H9 (cell line): ENCODE results near the gene CXCL3. TPM values are rescaled to one million over a fixed set of nuclear protein-coding genes. Genes with fewer than 3 reads are reported as not detected.

Experiments
- DNase-seq: peaks from one replicate; pipeline ENCODE4 v3.0.0-alpha.2; 2017
- H2AFZ ChIP-seq: one replicate; pipeline ENCODE4 v1.6.1; 2013; ENCODE audit warnings: mild to moderate bottlenecking, low read length, control low read depth, moderate library complexity
- H2AK5ac ChIP-seq: 2 replicates; pipeline ENCODE4 v1.6.1; 2013; ENCODE audit warnings: low read length, control low read depth, mixed read lengths; ENCODE audit not compliant: insufficient read length
- H2BK120ac ChIP-seq: one replicate; pipeline ENCODE4 v1.6.1; 2013; ENCODE audit warnings: low read depth, mild to moderate bottlenecking, low read length, control low read depth, inconsistent platforms; ENCODE audit not compliant: poor library complexity, severe bottlenecking
- H2BK12ac ChIP-seq: 2 replicates; pipeline ENCODE4 v1.6.1; 2013; ENCODE audit warnings: low read length, control low read depth, mixed read lengths, low read depth; ENCODE audit not compliant: insufficient read length
- H2BK15ac ChIP-seq: 2 replicates; pipeline ENCODE4 v1.6.1; 2013; ENCODE audit warnings: low read depth, low read length, control low read depth
- H2BK20ac ChIP-seq: one replicate; pipeline ENCODE4 v1.6.1; 2013; ENCODE audit warnings: low read depth, mild to moderate bottlenecking, low read length, control low read depth, inconsistent platforms; ENCODE audit not compliant: poor library complexity, severe bottlenecking
- H2BK5ac ChIP-seq: 2 replicates; pipeline ENCODE4 v1.6.1; 2013; ENCODE audit warnings: low read length, control low read depth, mixed read lengths; ENCODE audit not compliant: insufficient read length
- H3K14ac ChIP-seq: 2 replicates; pipeline ENCODE4 v1.6.1; 2013; ENCODE audit warnings: low read length, control low read depth; ENCODE audit not compliant: insufficient read depth
- H3K18ac ChIP-seq: 2 replicates; pipeline ENCODE4 v1.6.1; 2013; ENCODE audit warnings: low read depth, mild to moderate bottlenecking, mixed read lengths, low read length, control low read depth; ENCODE audit not compliant: insufficient read length
- H3K23ac ChIP-seq: 2 replicates; pipeline ENCODE4 v1.6.1; 2013; ENCODE audit warnings: low read length, control low read depth, mixed read lengths, low read depth; ENCODE audit not compliant: insufficient read length
- H3K23me2 ChIP-seq: 2 replicates; pipeline ENCODE4 v1.6.1; 2013; ENCODE audit warnings: low read depth, mild to moderate bottlenecking, mixed read lengths, low read length, control low read depth; ENCODE audit not compliant: insufficient read length, poor library complexity, severe bottlenecking
- H3K27ac ChIP-seq: 2 replicates; pipeline ENCODE4 v1.5.1; 2013; ENCODE audit warnings: low read length, control low read depth, mixed read lengths, low read depth; ENCODE audit not compliant: insufficient read length
- H3K27me3 ChIP-seq: 2 replicates; pipeline ENCODE4 v1.6.1; 2013; ENCODE audit warnings: low read length, control low read depth, inconsistent platforms; ENCODE audit not compliant: insufficient read depth
- H3K4ac ChIP-seq: 2 replicates; pipeline ENCODE4 v1.6.1; 2013; ENCODE audit warnings: low read depth, mild to moderate bottlenecking, control low read depth, inconsistent platforms, low read length, moderate library complexity
- H3K4me1 ChIP-seq: 2 replicates; pipeline ENCODE4 v1.6.1; 2013; ENCODE audit warnings: low read length, control low read depth, inconsistent platforms; ENCODE audit not compliant: insufficient read depth
- H3K4me2 ChIP-seq: 2 replicates; pipeline ENCODE4 v1.6.1; 2013; ENCODE audit warnings: low read length, control low read depth, mixed read lengths; ENCODE audit not compliant: insufficient read length, insufficient read depth
- H3K56ac ChIP-seq: 2 replicates; pipeline ENCODE4 v1.6.1; 2013; ENCODE audit warnings: low read depth, mild to moderate bottlenecking, mixed read lengths, low read length, control low read depth; ENCODE audit not compliant: insufficient read length
- H3K79me1 ChIP-seq: 2 replicates; pipeline ENCODE4 v1.6.1; 2013; ENCODE audit warnings: low read depth, mild to moderate bottlenecking, moderate library complexity, low read length, control low read depth, inconsistent platforms; ENCODE audit not compliant: insufficient read depth, poor library complexity, severe bottlenecking
- H3K79me2 ChIP-seq: 2 replicates; pipeline ENCODE4 v1.6.1; 2013; ENCODE audit warnings: low read length, control low read depth, inconsistent platforms; ENCODE audit not compliant: insufficient read depth
- H3K9ac ChIP-seq: 2 replicates; pipeline ENCODE4 v1.6.1; 2013; ENCODE audit warnings: low read length, control low read depth, mixed read lengths; ENCODE audit not compliant: insufficient read length; ENCODE audit errors: extremely low read depth
- H3K9me3 ChIP-seq: one replicate; pipeline ENCODE4 v1.6.1; 2013; ENCODE audit warnings: low read depth, low read length, inconsistent platforms; ENCODE audit not compliant: control insufficient read depth
- H3T11ph ChIP-seq: one replicate; pipeline ENCODE4 v1.6.1; 2013; ENCODE audit warnings: mild to moderate bottlenecking, low read length, control low read depth, inconsistent platforms
- H4K20me1 ChIP-seq: one replicate; pipeline ENCODE4 v1.6.1; 2013; ENCODE audit not compliant: control insufficient read depth, insufficient read length, insufficient read depth
- H4K5ac ChIP-seq: 2 replicates; pipeline ENCODE4 v1.6.1; 2013; ENCODE audit warnings: low read depth, mild to moderate bottlenecking, mixed read lengths, low read length, control low read depth; ENCODE audit not compliant: insufficient read length
- H4K8ac ChIP-seq: replicated peaks from 2 replicates; pipeline ENCODE4 v1.6.1; 2013; ENCODE audit warnings: low read length, control low read depth, mixed read lengths, low read depth; ENCODE audit not compliant: insufficient read length
- H4K91ac ChIP-seq: 2 replicates; pipeline ENCODE4 v1.6.1; 2013; ENCODE audit warnings: low read depth, mild to moderate bottlenecking, moderate library complexity, mixed read lengths, low read length, control low read depth; ENCODE audit not compliant: insufficient read length
- H3K27ac Mint-ChIP-seq, 3 experiments: 2 replicates in 2 of 3; 3 replicates in 1 of 3; pipeline ENCODE4 v1.8.0; 2020 to 2021; ENCODE audit warnings: mixed read lengths in 3 of 3, mild to moderate bottlenecking in 1 of 3, moderate library complexity in 1 of 3
- H3K27me3 Mint-ChIP-seq: 2 replicates; pipeline ENCODE4 v1.8.0; 2021; ENCODE audit warnings: low read depth, mild to moderate bottlenecking, moderate library complexity, mixed read lengths
- H3K36me3 Mint-ChIP-seq, 3 experiments: 2 replicates in 2 of 3; 3 replicates in 1 of 3; pipeline ENCODE4 v1.8.0; 2020 to 2021; ENCODE audit warnings: low read depth in 3 of 3, mixed read lengths in 3 of 3; ENCODE audit not compliant: insufficient read depth in 1 of 3
- H3K4me1 Mint-ChIP-seq, 2 experiments: 2 replicates each; pipeline ENCODE4 v1.8.0; 2020; ENCODE audit warnings: mixed read lengths in 2 of 2
- H3K4me3 Mint-ChIP-seq, 2 experiments: 2 replicates in 1 of 2; 3 replicates in 1 of 2; pipeline ENCODE4 v1.8.0; 2020 to 2021; ENCODE audit warnings: mild to moderate bottlenecking in 2 of 2, mixed read lengths in 2 of 2, moderate library complexity in 1 of 2
- H3K9me3 Mint-ChIP-seq, 2 experiments: 2 replicates in 1 of 2; 3 replicates in 1 of 2; pipeline ENCODE4 v1.8.0; 2020; ENCODE audit warnings: mild to moderate bottlenecking in 2 of 2, mixed read lengths in 2 of 2, moderate library complexity in 1 of 2
- CTCF ChIP-seq: fragments of 200-600 bp; sonication (generic); conservative IDR thresholded peaks from 3 replicates; pipeline ENCODE4 v1.8.0; 2021; ENCODE audit warnings: antibody characterized with exemption, mild to moderate bottlenecking
- WGBS: extraction: QIAGEN DNeasy Blood & Tissue Kit; methylation state at CpG from one replicate; pipeline ENCODE4 v1.1.7; 2013; ENCODE audit warnings: missing lambda C conversion rate, low lambda C conversion rate, mixed read lengths; ENCODE audit not compliant: insufficient read length; ENCODE audit errors: extremely low coverage; 5-methylcytosine and 5-hydroxymethylcytosine counted together
- total RNA-seq: library from RNA; stranded (reverse); gene quantifications from 2 replicates; pipeline ENCODE4 v1.2.1, GENCODE V29; 2021

CXCL3 gene
- total RNA-seq, 1 experiment from 2014 or later = 3.7 TPM

DNA sequence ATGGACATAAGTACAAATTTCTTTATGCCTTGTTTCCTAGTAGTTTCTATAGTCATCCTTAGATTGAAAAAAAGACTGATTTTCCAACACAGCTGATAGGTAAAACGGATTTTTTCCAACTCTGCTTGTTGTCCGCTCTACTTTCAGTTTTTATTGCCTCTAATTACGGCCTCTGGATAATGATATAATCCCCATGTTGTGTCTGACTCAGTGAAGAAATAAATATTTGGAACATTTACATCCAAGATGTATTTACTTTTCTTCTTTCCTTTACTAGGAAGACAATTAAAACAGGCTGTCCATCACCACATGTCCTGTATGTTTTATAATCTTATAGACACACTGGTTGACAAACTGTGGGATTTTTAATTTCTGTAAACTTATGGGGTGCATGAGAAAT is 6.8 kb upstream of the CXCL3 start:
- Mint-ChIP-seq H3K4me1 (peaks cover 0 to 3% of the 10 kb centered on the region in 2 experiments; a peak in 2 of 4 replicates), H3K27ac (no peak overlapping the region), H3K4me3 (no peak overlapping the region), H3K27me3 (no peaks in the 10 kb centered on the region), H3K9me3 (peaks cover 12% of the 10 kb centered on the region in 2 experiments), H3K36me3 (peaks cover 0 to 9% (median 8%) of the 10 kb centered on the region in 3 experiments; a peak in 4 of 7 replicates)
- Histone ChIP-seq H3K14ac (no peak overlapping the region), H4K91ac (no peak overlapping the region), H4K8ac (no peak overlapping the region), H3K4me2 (no peak overlapping the region), H3K79me2 (no peaks in the 10 kb centered on the region), H3T11ph (no peak overlapping the region), H3K79me1 (no peaks in the 10 kb centered on the region), H3K23ac (no peak overlapping the region), H2AK5ac (no peak overlapping the region), H2BK5ac (no peak overlapping the region), H2BK15ac (no peak overlapping the region), H2BK120ac (no peak overlapping the region), H3K4ac (no peak overlapping the region), H3K18ac (no peak overlapping the region), H3K4me1 (no peaks in the 10 kb centered on the region), H3K56ac (no peak overlapping the region), H4K5ac (no peak overlapping the region), H3K9me3 (no peaks in the 10 kb centered on the region), H2BK12ac (no peak overlapping the region), H2AFZ (no peak overlapping the region), H2BK20ac (no peak overlapping the region), H3K27ac (no peak overlapping the region), H4K20me1 (no peaks in the 10 kb centered on the region), H3K9ac (no peak overlapping the region), H3K27me3 (no peaks in the 10 kb centered on the region), H3K23me2 (no peaks in the 10 kb centered on the region)
- WGBS = no CpG with 5 or more reads among the region's 3 CpGs
- no peak for TF ChIP-seq CTCF
- no peak for DNase-seq
